Thyroid gland (tissue), 4 donors: Measurements from ENCODE around the gene SEL1L3.

ENCODE experiments used
- CTCF ChIP-seq, 6 experiments: fragments of 200-600 bp in 3 of 6; fragments of 450-650 bp in 3 of 6; sonication (generic) in 3 of 6; IDR thresholded peaks; one replicate each; pipeline ENCODE4 v1.5.1; 2016 to 2019; ENCODE audit warnings: antibody characterized with exemption in 6 of 6, mild to moderate bottlenecking in 2 of 6, inconsistent platforms in 1 of 6, moderate library complexity in 1 of 6
- POLR2A ChIP-seq, 2 donors: fragments of 450-650 bp; IDR thresholded peaks; one replicate each; pipeline ENCODE4 v1.6.1; 2017; ENCODE audit warnings: antibody characterized with exemption in 2 of 2, mild to moderate bottlenecking in 2 of 2, moderate library complexity in 1 of 2

GRCh38 chr4:25760048-25760447 is 102.7 kb downstream of the SEL1L3 start:
- TF ChIP-seq POLR2A (IDR thresholded peaks at IDR 0.05) = no peak
- no peak for TF ChIP-seq CTCF (IDR thresholded peaks at IDR 0.05)
